H9 (cell line): Measurements from ENCODE around the gene SLCO3A1. TPM values are rescaled to one million over a fixed set of nuclear protein-coding genes. Genes with fewer than 3 reads are reported as not detected.

Source experiments
- DNase-seq: peaks from one replicate; pipeline ENCODE4 v3.0.0-alpha.2; 2017
- H2AFZ ChIP-seq: one replicate; pipeline ENCODE4 v1.6.1; 2013; ENCODE audit warnings: mild to moderate bottlenecking, low read length, control low read depth, moderate library complexity
- H2AK5ac ChIP-seq: 2 replicates; pipeline ENCODE4 v1.6.1; 2013; ENCODE audit warnings: low read length, control low read depth, mixed read lengths; ENCODE audit not compliant: insufficient read length
- H2BK120ac ChIP-seq: one replicate; pipeline ENCODE4 v1.6.1; 2013; ENCODE audit warnings: low read depth, mild to moderate bottlenecking, low read length, control low read depth, inconsistent platforms; ENCODE audit not compliant: poor library complexity, severe bottlenecking
- H2BK12ac ChIP-seq: 2 replicates; pipeline ENCODE4 v1.6.1; 2013; ENCODE audit warnings: low read length, control low read depth, mixed read lengths, low read depth; ENCODE audit not compliant: insufficient read length
- H2BK15ac ChIP-seq: 2 replicates; pipeline ENCODE4 v1.6.1; 2013; ENCODE audit warnings: low read depth, low read length, control low read depth
- H2BK20ac ChIP-seq: one replicate; pipeline ENCODE4 v1.6.1; 2013; ENCODE audit warnings: low read depth, mild to moderate bottlenecking, low read length, control low read depth, inconsistent platforms; ENCODE audit not compliant: poor library complexity, severe bottlenecking
- H2BK5ac ChIP-seq: 2 replicates; pipeline ENCODE4 v1.6.1; 2013; ENCODE audit warnings: low read length, control low read depth, mixed read lengths; ENCODE audit not compliant: insufficient read length
- H3K14ac ChIP-seq: 2 replicates; pipeline ENCODE4 v1.6.1; 2013; ENCODE audit warnings: low read length, control low read depth; ENCODE audit not compliant: insufficient read depth
- H3K18ac ChIP-seq: 2 replicates; pipeline ENCODE4 v1.6.1; 2013; ENCODE audit warnings: low read depth, mild to moderate bottlenecking, mixed read lengths, low read length, control low read depth; ENCODE audit not compliant: insufficient read length
- H3K23ac ChIP-seq: 2 replicates; pipeline ENCODE4 v1.6.1; 2013; ENCODE audit warnings: low read length, control low read depth, mixed read lengths, low read depth; ENCODE audit not compliant: insufficient read length
- H3K23me2 ChIP-seq: 2 replicates; pipeline ENCODE4 v1.6.1; 2013; ENCODE audit warnings: low read depth, mild to moderate bottlenecking, mixed read lengths, low read length, control low read depth; ENCODE audit not compliant: insufficient read length, poor library complexity, severe bottlenecking
- H3K27ac ChIP-seq: 2 replicates; pipeline ENCODE4 v1.5.1; 2013; ENCODE audit warnings: low read length, control low read depth, mixed read lengths, low read depth; ENCODE audit not compliant: insufficient read length
- H3K27me3 ChIP-seq: 2 replicates; pipeline ENCODE4 v1.6.1; 2013; ENCODE audit warnings: low read length, control low read depth, inconsistent platforms; ENCODE audit not compliant: insufficient read depth
- H3K4ac ChIP-seq: 2 replicates; pipeline ENCODE4 v1.6.1; 2013; ENCODE audit warnings: low read depth, mild to moderate bottlenecking, control low read depth, inconsistent platforms, low read length, moderate library complexity
- H3K4me1 ChIP-seq: 2 replicates; pipeline ENCODE4 v1.6.1; 2013; ENCODE audit warnings: low read length, control low read depth, inconsistent platforms; ENCODE audit not compliant: insufficient read depth
- H3K4me2 ChIP-seq: 2 replicates; pipeline ENCODE4 v1.6.1; 2013; ENCODE audit warnings: low read length, control low read depth, mixed read lengths; ENCODE audit not compliant: insufficient read length, insufficient read depth
- H3K56ac ChIP-seq: 2 replicates; pipeline ENCODE4 v1.6.1; 2013; ENCODE audit warnings: low read depth, mild to moderate bottlenecking, mixed read lengths, low read length, control low read depth; ENCODE audit not compliant: insufficient read length
- H3K79me1 ChIP-seq: 2 replicates; pipeline ENCODE4 v1.6.1; 2013; ENCODE audit warnings: low read depth, mild to moderate bottlenecking, moderate library complexity, low read length, control low read depth, inconsistent platforms; ENCODE audit not compliant: insufficient read depth, poor library complexity, severe bottlenecking
- H3K79me2 ChIP-seq: 2 replicates; pipeline ENCODE4 v1.6.1; 2013; ENCODE audit warnings: low read length, control low read depth, inconsistent platforms; ENCODE audit not compliant: insufficient read depth
- H3K9ac ChIP-seq: 2 replicates; pipeline ENCODE4 v1.6.1; 2013; ENCODE audit warnings: low read length, control low read depth, mixed read lengths; ENCODE audit not compliant: insufficient read length; ENCODE audit errors: extremely low read depth
- H3K9me3 ChIP-seq: one replicate; pipeline ENCODE4 v1.6.1; 2013; ENCODE audit warnings: low read depth, low read length, inconsistent platforms; ENCODE audit not compliant: control insufficient read depth
- H3T11ph ChIP-seq: one replicate; pipeline ENCODE4 v1.6.1; 2013; ENCODE audit warnings: mild to moderate bottlenecking, low read length, control low read depth, inconsistent platforms
- H4K20me1 ChIP-seq: one replicate; pipeline ENCODE4 v1.6.1; 2013; ENCODE audit not compliant: control insufficient read depth, insufficient read length, insufficient read depth
- H4K5ac ChIP-seq: 2 replicates; pipeline ENCODE4 v1.6.1; 2013; ENCODE audit warnings: low read depth, mild to moderate bottlenecking, mixed read lengths, low read length, control low read depth; ENCODE audit not compliant: insufficient read length
- H4K8ac ChIP-seq: replicated peaks from 2 replicates; pipeline ENCODE4 v1.6.1; 2013; ENCODE audit warnings: low read length, control low read depth, mixed read lengths, low read depth; ENCODE audit not compliant: insufficient read length
- H4K91ac ChIP-seq: 2 replicates; pipeline ENCODE4 v1.6.1; 2013; ENCODE audit warnings: low read depth, mild to moderate bottlenecking, moderate library complexity, mixed read lengths, low read length, control low read depth; ENCODE audit not compliant: insufficient read length
- H3K27ac Mint-ChIP-seq, 3 experiments: 2 replicates in 2 of 3; 3 replicates in 1 of 3; pipeline ENCODE4 v1.8.0; 2020 to 2021; ENCODE audit warnings: mixed read lengths in 3 of 3, mild to moderate bottlenecking in 1 of 3, moderate library complexity in 1 of 3
- H3K27me3 Mint-ChIP-seq: 2 replicates; pipeline ENCODE4 v1.8.0; 2021; ENCODE audit warnings: low read depth, mild to moderate bottlenecking, moderate library complexity, mixed read lengths
- H3K36me3 Mint-ChIP-seq, 3 experiments: 2 replicates in 2 of 3; 3 replicates in 1 of 3; pipeline ENCODE4 v1.8.0; 2020 to 2021; ENCODE audit warnings: low read depth in 3 of 3, mixed read lengths in 3 of 3; ENCODE audit not compliant: insufficient read depth in 1 of 3
- H3K4me1 Mint-ChIP-seq, 2 experiments: 2 replicates each; pipeline ENCODE4 v1.8.0; 2020; ENCODE audit warnings: mixed read lengths in 2 of 2
- H3K4me3 Mint-ChIP-seq, 2 experiments: 2 replicates in 1 of 2; 3 replicates in 1 of 2; pipeline ENCODE4 v1.8.0; 2020 to 2021; ENCODE audit warnings: mild to moderate bottlenecking in 2 of 2, mixed read lengths in 2 of 2, moderate library complexity in 1 of 2
- H3K9me3 Mint-ChIP-seq, 2 experiments: 2 replicates in 1 of 2; 3 replicates in 1 of 2; pipeline ENCODE4 v1.8.0; 2020; ENCODE audit warnings: mild to moderate bottlenecking in 2 of 2, mixed read lengths in 2 of 2, moderate library complexity in 1 of 2
- WGBS: extraction: QIAGEN DNeasy Blood & Tissue Kit; methylation state at CpG from one replicate; pipeline ENCODE4 v1.1.7; 2013; ENCODE audit warnings: missing lambda C conversion rate, low lambda C conversion rate, mixed read lengths; ENCODE audit not compliant: insufficient read length; ENCODE audit errors: extremely low coverage; 5-methylcytosine and 5-hydroxymethylcytosine counted together
- total RNA-seq: library from RNA; stranded (reverse); gene quantifications from 2 replicates; pipeline ENCODE4 v1.2.1, GENCODE V29; 2021
- TF ChIP-seq, protein P1 (sequence below): fragments of 200-600 bp; sonication (generic); conservative IDR thresholded peaks from 3 replicates; pipeline ENCODE4 v1.8.0; 2021; ENCODE audit warnings: antibody characterized with exemption, mild to moderate bottlenecking

The SLCO3A1 gene
- total RNA-seq, 1 experiment from 2014 or later = 9.4 TPM

DNA sequence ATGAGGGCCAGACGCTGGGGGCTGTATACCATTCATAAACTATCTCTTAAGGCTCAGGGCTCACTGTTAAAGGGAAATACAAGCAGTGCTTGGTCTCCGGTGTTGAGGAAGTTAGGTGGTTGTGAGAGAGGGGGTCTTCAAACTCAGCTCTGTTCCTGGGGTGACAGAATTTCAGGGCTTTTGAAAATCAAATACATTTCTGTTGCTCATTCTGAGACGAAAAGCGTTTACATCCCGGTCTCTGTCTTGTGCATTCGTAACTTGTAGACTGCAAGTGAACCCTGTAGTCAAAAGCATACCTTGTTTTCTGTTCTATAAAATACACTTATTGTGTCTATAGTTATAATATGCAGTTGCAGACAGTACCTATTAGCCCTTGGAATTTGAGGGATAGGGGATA, 1.7 kb downstream of the SLCO3A1 start:
- Histone ChIP-seq H3K9ac (no peak overlapping the region), H4K8ac (no peak overlapping the region), H3K14ac (no peak overlapping the region), H2BK12ac (no peak overlapping the region), H2AFZ (no peak overlapping the region), H2BK20ac (no peak overlapping the region), H3K23me2 (no peaks in the 10 kb centered on the region), H3K4ac (no peak overlapping the region), H3K4me2 (peak overlapping the region; percentile 81), H4K5ac (no peak overlapping the region), H3K9me3 (no peaks in the 10 kb centered on the region), H4K20me1 (no peaks in the 10 kb centered on the region), H4K91ac (no peak overlapping the region), H3K56ac (no peak overlapping the region), H3K23ac (no peak overlapping the region), H3K27ac (no peak overlapping the region), H2BK15ac (no peak overlapping the region), H2BK120ac (no peak overlapping the region), H3K27me3 (no peaks in the 10 kb centered on the region; the same call in 1 of the 2 replicates), H3K79me1 (no peaks in the 10 kb centered on the region), H3K18ac (no peak overlapping the region), H3T11ph (no peak overlapping the region), H3K79me2 (no peaks in the 10 kb centered on the region), H2AK5ac (no peak overlapping the region), H2BK5ac (no peak overlapping the region), H3K4me1 (peaks cover 8% of the 10 kb centered on the region; the same call in 1 of the 2 replicates)
- H3K9me3 Mint-ChIP-seq = no peaks in the 10 kb centered on the region
- H3K27me3 Mint-ChIP-seq = peaks cover 18% of the 10 kb centered on the region
- whole genome bisulfite sequencing = no CpG with 5 or more reads among the region's 6 CpGs
- TF ChIP-seq, protein P1, sequence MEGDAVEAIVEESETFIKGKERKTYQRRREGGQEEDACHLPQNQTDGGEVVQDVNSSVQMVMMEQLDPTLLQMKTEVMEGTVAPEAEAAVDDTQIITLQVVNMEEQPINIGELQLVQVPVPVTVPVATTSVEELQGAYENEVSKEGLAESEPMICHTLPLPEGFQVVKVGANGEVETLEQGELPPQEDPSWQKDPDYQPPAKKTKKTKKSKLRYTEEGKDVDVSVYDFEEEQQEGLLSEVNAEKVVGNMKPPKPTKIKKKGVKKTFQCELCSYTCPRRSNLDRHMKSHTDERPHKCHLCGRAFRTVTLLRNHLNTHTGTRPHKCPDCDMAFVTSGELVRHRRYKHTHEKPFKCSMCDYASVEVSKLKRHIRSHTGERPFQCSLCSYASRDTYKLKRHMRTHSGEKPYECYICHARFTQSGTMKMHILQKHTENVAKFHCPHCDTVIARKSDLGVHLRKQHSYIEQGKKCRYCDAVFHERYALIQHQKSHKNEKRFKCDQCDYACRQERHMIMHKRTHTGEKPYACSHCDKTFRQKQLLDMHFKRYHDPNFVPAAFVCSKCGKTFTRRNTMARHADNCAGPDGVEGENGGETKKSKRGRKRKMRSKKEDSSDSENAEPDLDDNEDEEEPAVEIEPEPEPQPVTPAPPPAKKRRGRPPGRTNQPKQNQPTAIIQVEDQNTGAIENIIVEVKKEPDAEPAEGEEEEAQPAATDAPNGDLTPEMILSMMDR = no peak
- peaks cover 29 to 33% of the 10 kb centered on the region in 2 experiments for H3K4me1 Mint-ChIP-seq
- H3K4me3 Mint-ChIP-seq = peak overlapping the region; percentile 75 to 87
- H3K36me3 Mint-ChIP-seq = no peaks in the 10 kb centered on the region
- DNase-seq = no peak
- no peak overlapping the region for H3K27ac Mint-ChIP-seq
